Measurements from ENCODE around the gene ATF6.
"Not testable (repeated sequence)": the region's sequence is repeated elsewhere in the genome, so short reads cannot be mapped to it uniquely, and the experiment has no call there.

ATF6 gene

DNA sequence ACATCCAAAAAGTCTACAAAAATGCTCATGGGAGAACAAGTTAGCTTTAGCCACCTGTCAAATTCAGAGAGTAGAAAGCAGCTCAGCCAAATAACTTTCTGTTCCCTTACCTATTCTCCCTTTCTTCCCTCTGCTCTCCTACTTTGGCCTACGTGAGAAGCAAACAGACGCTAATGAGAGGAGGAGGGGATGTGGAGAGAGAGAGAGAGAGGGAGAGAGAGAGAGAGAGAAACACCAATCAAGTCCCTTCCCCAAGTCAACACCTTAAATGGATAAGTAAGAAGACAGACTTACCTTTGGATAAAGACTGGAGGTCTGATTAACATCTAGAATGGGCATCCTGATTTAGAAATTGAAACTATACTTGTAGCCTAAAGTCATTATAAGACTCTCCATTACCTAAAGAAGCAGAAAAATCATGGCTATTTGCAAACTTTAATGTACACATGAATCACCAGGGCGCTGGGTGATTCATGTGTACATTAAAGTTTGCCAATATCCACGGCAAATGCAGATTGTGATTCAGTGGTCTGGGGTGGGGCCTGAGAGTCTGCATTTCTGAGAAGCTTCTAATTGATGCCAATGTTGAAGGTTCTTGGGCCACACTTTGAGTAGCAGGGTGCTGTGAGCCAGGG is 29.7 kb upstream of the ATF6 start:
- DNase-seq = peak; percentile 57

DNA sequence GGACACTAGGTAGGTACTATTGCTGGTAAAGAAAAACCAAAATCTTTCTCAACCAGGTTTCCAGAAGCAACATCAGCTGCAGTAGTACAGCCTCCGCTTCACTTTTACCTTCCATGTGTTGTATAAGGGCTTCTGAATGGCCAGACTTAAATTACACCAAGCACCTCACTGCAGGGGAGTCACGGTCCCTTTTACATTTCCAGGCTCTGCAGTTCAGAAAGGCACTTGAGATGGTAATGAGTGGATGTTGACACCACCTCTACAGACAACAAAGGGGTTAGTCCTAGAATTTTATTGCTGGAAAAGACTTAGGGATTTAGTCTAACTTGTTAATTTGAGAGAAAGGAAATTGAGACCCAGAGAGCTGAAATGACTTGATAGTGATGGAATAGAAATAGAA is 28.5 kb upstream of the ATF6 start:
- no peak for DNase-seq

DNA sequence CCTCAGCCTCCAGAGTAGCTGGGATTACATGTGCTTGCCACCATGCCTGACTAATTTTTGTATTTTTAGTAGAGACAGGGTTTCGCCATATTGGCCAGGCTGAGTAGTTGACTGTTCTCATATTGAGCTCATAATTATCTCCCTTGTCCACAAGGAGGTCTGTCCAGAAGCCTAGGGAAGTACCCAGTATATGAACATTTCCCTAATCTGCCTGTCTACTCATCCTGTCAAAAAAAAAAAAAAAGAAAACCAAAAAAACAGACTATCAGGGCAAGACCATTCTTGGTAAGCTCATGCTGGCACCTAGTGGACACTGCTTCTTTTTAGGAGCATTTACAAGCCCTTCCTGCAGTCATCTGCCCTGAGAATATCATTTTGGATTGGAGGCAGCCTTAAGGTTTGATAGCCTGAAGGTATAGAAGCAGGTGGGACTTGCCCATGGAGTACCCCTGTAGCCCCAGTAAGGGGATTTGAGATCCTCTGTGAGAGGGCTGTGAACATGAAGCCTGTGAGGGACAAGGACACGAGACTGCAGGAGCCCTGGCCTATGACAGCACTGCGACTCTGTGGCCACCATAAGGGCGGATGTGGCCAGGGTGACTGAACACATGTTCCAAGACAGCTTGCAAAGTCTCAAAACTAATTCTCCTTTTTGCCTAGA is 27.4 kb upstream of the ATF6 start:
- peak; percentile 71 for DNase-seq

DNA sequence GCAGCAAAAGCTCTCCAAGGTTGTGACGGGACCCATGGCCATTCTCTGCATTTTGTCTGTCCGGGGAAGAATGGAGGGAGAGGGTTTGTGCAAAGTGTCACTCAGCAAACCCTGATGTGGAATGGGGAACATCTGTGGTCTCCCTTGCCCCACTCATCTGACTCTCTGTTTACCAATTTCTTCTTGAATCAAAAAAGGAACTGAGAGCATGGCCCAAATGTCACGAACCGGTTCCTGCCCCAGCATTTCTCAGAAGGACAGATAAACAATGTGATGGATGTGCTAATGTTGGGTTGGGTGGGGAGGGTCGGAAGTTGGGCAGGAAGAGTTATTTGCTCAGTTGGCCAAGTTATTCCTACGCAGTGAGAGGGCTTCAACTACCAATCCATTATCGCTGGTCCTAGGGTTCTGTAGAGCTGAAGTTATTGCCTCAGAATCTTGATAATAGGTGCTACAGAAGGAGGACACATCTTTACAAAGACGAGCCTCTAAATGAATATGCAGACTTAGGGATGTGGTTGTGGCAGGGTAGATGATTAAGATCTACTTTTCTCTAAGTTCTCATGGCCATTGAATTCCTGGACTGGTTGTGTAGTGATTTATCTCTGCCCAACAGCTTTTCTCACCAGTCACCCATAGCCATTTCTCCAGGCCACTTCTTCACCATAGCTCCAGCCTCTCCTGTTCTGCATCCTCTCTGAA is 26.1 kb upstream of the ATF6 start:
- DNase-seq = no peak

DNA sequence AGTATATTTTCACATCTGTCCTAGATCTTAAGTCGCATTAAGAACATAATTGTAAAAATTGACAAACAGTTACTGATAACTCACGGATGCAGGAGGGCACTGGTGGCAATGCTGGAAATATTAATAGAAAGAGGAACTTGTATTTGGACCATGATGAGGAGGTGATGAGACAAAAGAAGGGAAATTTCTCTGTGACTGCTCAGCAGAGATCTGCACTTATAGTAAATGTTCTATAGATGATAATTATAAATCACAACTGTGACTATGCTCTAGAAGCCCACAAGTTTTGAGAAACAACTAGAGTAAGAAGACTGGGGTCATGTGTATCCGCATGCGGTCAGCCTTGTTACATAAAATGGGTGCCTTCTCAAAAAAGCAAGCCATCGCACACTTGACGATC is 25.2 kb upstream of the ATF6 start:
- DNase-seq = no peak

DNA sequence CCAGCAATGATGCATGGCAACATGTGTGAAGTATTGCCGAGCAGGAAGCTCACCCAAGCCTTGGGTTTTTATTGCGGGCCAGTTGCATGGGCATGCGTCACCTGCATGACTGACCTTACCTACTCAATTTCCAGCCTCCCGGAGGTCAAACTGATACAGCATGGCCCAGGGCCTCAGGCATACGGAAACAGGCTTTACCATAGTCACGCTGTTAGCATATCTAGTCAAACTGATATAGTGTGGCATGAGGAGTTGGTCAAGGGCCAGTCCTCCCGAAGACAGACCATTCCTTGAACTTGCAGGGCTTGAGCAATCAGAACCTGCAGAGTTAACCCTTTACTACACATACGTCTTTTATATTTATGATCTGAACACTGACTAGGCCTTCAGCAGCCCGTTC is 22.9 kb upstream of the ATF6 start:
- DNase-seq = no peak

DNA sequence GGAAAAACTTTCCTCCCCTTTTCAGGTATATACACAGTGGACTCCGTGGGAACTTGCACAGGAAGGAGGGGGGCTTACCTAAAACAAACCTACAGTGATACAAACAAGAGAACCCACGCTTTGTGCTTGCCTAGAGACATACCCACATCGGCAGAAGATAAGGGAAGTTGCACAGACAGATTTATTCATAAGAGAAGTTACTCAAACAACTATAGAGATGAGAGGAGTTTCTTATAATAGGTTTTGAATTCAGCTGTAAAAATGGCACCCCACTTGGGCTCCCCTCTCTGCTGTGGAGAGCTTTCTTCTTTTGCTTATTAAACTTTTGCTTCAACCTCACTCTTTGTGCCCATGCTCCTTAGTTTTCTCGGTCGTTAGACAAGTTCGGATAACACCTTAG is 18.3 kb upstream of the ATF6 start:
- DNase-seq = no peak

DNA sequence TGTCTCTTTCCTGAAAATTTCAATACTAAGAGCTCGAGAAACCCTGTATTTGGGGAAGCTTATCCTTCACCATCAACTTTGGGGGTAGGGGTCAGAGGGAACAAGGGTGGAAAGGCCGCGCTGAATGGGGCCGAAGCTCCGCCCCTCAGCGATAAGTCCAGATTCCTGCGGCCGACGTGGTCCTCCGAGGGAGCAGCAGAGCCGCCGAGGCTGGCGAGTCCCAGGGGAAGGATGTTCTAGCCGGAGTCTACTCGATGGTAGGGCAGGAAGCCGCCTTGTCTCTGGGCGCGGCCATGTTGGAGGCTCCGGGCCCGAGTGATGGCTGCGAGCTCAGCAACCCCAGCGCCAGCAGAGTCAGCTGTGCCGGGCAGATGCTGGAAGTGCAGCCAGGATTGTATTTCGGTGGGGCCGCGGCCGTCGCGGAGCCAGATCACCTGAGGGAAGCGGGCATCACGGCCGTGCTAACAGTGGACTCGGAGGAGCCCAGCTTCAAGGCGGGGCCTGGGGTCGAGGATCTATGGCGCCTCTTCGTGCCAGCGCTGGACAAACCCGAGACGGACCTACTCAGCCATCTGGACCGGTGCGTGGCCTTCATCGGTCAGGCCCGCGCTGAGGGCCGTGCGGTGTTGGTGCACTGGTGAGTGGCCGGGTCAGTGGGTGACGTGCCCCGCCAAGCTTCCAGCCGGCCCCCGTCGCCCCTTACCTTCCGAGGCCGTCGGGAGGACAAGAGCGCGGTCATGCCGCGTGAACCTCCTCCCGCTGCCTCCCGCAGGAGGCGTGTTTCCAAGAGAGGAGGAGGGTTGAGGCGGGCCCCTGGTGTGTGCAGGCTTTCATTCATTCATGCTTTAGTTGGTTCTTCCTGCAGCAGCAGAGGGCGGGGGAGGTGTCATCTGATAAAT is 16.4 kb upstream of the ATF6 start, which contains the start of gene DUSP12:
TSS of gene DUSP12 (plus strand) at position 278 of the 899 bp plus-strand sequence. CDS start at position 294, 16 bp downstream.
- DNase-seq = peak; percentile 90

DNA sequence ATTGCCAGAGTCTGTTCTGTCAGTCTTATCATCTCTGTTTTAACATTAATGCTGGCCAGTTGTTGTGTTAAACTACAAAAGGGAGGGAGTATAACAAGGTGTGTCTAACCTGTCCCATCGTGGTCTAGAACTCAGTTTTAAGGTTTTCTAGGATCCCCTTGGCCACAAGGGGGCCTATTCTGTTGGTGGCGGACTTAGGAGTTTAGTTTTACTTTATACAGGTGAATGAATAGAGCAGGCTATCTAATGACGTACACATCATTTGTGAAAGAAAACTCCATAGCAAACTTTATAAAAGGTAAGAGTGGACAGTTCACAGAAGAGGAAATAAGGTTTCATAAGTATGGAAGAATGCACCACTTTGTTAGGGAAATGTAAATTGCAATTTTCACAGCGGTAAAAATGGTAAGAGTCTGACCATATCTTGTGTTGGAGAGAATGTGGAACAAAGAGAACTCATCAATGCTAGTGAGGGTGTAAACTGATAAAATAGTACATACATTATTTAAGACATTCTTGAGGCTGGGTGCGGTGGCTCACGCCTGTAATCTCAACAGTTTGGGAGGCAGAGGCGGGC is 2.5 kb upstream of the ATF6 start:
- DNase-seq = no peak

DNA sequence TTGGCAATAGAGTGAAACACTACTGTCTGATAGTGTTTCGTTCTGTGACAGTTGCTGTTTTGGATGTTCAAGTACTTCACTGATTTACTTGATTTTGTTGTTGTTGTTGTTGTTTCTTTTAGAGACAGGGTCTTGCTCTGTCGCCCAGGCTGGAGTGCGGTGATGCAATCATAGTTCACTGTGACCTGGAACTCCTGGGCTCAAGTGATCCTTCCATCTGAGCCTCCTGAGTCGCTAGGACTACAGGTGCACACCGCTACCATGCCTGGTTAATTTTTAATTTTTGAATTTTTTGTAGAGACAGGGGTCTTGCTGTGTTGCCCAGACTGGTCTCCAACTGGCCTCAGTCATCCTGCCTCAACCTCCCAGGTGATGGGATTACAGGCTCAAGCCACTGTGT is 2.3 kb downstream of the ATF6 start:
- no peak for DNase-seq

DNA sequence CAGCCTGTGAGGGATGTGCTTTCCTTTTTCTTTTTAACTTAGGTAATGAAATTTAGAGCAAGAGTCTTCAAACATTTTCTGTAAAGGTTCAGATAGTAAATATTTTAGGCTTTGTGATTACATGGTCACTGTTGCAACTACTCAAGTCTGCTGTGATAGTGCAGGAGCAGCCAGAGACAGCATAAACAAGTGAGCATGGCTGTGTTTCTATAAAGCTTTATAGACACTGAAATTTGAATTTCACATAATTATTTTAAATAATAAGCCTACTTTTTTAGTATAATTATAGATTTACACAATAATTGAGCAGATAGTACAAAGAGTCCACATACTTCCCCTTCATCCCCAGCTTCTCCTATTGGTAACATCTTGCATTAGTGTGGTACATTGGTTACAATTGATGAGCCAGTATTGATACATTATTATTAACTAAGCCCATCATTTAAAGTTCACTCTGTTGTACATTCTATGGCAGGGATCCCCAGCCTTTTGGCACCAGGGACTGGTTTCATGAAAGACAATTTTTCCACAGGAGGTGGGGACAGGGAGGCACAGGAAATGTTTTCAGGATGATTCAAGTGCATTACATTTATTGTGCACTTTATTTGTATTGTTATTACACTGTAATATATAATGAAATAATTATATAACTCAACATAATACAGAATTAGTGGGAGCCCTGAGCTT is 3.0 kb downstream of the ATF6 start:
- DNase-seq = no peak

DNA sequence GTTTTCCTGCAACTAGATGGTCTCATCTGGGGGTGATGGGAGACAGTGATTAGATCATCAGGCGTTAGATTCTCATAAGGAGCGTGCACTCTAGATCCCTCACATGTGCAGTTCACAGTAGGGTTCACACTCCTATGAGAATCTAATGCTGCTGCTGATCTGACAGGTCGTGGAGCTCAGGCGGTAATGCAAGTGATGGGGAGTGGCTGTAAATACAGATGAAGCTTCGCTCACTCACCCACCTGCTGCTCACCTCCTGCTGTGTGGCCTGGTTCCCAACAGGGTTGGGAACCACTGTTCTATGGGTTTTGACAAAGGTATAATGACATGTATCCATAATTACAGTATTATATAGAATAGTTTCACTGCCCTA is 3.5 kb downstream of the ATF6 start:
- not testable (repeated sequence) for DNase-seq

DNA sequence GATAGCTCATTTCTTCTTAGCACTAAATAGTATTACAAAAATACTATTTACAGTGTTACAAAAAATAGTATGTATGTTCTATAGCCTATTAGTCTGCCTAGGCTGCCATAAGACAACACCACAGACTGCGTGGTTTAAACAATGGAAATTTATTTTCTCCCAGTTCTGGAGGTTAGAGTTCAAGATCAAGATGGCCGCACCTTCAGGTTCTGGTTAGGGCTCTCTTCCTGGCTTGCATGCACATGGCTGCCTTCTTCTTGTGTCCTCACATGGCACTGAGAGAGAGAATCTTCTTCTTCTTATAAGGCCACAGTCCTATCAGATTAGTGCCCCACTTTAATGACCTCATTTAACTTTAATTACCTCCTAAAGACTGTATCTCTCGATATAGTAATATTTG is 4.1 kb downstream of the ATF6 start:
- no peak for DNase-seq

DNA sequence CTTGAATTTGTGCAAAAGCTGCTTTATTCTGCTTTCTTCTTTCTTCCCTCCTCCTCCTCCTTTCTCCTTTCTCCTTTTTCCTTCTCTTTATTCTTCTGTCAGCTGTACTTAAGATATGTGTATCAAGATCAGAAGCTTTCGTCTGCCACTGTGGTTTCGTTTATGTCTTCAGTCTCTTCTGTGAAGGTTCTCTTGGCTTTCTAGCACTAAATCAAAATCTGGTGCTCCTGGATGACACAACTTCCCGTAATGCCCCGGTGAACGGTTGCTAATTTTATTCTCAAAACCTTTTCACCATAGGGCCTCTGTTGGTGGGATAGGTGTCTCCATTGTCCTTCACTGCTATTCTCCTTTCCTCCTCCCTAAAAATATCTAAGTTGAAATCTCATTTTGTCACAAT is 5.0 kb downstream of the ATF6 start:
- DNase-seq = no peak

DNA sequence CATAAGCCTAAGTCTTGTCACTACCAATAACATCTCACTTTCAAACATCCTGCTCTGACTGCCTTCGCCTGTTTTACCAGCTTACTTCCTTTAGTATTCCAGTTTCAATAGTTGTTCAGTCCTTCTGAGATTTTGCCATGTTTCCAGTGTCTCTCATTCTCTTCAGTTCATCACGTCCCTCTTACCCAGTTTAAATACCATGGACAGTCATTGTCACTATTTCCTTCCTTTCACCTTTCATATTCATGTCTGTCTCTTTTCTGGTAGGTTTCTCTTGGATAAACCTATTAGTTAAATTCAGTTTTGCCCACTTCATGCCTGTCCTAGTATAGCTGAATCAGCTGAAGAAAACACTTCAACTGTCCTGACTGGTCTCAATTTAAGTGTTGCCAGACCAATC is 5.9 kb downstream of the ATF6 start:
- no peak for DNase-seq

DNA sequence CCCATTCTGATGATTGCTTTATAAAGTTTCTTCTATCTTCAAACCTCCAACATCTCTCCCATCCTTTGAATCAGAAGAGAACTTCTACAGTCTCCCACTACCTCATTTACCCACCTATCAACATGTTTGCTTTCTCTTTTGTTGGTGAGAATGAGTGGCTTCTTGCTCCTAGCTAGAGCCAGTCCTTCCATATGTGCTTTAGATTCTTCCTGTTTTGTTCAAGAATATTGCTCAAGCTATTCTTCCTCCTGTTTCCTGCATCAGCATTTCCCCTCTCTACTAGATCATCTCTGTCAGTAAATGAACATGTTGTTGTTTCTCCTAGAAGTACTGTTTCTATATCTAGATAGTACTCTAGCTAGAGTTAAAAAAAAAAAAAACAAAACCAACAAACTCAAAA is 6.3 kb downstream of the ATF6 start:
- DNase-seq = no peak

DNA sequence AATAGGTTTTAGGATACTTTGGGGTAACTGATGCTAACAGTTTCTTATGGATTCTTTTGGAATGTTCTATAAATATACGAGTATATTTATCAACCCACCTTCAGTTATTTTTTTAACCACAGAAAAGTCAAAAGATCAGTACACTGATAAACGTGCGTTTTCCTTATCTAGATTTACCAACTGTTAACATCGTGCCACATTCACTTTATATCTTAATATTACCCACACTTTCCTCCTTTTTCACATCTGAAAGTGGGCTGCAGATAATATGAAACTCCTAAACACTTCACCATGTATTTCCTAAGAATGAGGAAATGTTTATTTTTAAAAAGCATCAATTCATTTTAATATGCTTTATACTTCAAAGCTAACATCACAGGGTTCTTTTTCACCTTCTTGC is 7.7 kb downstream of the ATF6 start:
- no peak for DNase-seq

DNA sequence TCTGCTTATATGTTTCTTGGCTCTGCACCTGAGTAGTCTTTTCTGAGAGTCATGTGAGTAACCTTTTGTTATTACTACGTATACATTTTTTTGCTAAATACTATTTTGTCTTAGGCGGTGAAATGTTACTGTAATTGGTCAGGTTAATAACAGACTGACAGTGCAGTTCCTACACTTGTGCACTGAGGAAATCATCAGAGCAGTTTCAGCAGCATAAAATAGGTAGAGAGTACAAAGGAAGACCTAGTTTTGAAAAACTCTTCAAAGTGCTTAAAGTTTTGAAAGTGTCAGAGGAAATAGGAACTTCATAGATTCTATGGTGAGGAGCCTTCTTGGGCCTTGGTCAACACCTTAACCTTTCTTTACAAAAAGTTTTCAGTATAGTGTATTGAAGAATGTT is 11.1 kb downstream of the ATF6 start:
- no peak for DNase-seq

DNA sequence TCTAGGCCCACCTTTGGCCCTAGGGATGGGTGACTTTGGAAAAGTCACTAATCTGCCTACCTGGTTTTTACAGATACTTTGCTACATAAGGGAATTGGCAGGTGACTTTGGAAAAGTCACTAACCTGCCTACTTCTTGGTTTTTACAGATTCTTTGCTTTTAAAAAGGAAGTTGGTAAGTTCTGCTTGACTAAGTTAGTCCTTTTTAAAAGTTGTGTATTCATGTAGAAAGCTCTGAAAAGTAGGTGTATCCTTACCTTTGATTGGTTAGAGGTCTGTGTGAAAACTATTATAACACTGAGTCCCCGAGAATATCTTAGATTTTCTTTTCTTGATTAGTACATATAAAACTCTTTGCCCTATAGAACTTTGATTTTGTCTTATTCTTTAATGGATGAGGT is 12.4 kb downstream of the ATF6 start:
- DNase-seq = no peak

DNA sequence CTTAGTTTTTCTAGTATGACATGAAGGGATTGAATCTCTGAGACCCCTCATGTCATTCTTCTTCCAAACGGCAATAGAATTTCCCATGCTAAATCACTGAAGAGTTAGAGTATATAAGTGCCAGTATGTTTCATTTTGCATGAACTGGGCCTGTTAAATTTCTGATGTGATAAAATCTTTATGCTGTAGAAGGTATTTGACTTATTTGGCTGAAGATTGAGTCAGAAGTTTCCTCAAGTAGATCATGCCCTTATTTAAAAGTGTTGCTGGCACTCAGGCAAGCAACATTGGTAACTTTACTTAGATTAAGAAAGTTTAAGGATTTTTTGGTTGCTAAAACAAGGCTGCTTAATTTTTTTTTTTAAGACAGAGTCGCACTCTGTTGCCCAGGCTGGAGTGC is 13.3 kb downstream of the ATF6 start:
- DNase-seq = no peak

DNA sequence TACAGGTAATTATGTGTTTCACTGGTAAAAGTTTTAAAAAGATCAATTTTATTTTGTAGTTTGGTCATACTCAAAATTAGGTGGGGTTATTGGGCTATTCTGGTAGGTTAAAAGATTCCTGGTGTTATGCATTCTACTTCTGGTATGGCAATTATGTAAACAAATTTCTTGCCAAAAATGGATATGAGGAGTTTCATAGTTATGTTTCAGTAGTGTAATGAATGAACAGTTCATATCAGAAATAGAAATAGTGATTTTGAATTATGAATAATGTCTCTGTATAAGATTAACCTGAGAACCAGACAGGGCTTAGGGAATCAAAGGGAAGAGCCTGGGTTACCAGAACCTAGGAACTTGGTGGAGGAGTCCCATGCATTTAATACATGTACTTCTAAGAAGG is 15.9 kb downstream of the ATF6 start:
- DNase-seq = no peak

DNA sequence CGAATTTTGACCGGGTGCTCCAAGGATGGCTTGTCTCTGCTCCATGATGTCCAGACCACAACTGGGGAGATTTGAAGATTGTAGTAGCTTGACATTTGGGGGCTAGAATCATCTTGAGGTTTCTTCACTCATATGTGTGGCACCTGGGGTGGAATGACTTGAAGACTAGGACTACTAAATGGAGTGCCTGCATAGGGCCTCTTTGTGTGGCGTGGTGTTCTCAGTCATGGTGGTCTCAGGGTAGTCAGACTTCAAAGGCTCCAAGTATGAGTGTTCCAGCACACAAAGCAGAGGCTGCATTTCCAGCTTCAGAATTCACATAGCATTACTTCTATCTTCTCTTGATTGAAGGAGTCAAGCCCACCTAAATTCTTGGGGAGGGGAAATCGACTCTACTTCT is 16.8 kb downstream of the ATF6 start:
- no peak for DNase-seq
